ENCODE measurements around the gene FCHSD2. TPM values are rescaled to one million over a fixed set of nuclear protein-coding genes. Genes with fewer than 3 reads are reported as not detected.

Gene FCHSD2
- total and polyA plus RNA-seq, 9 of the 15 experiments (the other 6 are each of a cell fraction or from before 2014, with no cell fraction given), result 1.8 to 14.7 (median 6.4) TPM

DNA sequence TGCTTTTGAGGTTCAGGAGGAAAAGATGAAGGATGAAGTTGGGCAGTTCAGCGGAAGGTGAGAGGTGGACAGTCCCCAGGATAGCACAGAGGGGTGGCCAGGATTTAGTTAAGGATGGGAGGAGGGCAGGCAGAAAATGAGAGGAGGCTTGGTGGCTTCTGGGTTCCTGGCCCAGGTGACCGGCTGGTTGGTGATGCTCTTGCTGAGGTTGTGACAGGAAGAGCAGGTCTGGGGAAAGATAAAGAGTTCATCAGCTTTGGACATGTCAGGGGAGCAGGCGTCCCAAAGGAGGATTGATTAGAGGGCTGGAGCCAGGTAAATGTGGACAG lies 48.4 kb upstream of the FCHSD2 start (continued):
- TF ChIP-seq NFE2L1 (tag; IDR thresholded peaks at IDR 0.05; ENCODE audit: borderline replicate concordance, low read depth), result no peak

DNA sequence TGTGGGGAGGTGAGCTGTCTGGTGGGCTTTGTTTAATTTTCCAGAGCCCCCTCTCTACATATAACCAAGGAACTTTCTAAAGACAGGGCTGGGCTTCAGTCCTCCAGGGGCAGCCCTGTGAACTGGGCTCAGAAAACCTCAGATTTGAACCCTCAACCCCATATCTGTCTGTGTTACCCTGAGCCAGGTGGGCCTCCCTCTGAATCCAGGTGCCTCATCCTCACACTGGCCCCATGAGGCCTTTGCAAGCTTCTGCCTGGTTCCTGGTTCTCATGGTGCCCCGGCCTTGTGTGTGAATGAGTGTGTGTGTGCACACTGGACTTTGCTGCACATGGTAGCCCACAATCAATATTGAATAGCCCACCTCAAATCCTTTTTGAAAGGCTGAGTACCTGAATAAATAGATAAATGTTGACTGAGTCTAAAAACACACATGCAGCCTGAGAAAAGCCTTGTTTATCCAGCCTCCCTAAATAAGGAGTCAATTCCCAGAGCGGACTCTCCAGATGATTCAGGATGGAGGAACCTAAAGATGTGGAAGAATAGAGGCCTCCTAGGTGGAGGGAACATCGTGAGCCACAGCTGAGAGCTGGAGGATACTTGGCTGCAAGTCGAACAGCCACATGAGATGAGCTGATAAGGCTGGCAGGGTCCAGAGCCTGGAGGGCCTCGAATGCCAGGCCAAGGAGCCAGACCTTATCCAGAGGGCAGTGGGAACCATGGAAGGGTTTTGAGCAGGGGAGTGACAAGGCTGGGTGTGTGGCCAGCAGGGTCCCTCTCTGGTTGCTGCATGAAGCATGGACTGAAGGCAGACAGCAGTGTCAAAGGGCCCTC lies 47.8 kb upstream of the FCHSD2 start:
- ATAC-seq (no peak), FAIRE-seq (no peak), DNase-seq (ENCODE audit: extremely low read depth in 1 of 4, low spot score in 3 of 4) (no peak)
- ChIA-PET POLR2A (interaction anchor here (0.6 kb wide), 1 partner anchor 371 kb away, joined by 3 read pairs; no protein-coding TSS in a partner anchor), CTCF (ENCODE audit: low intra/inter-chr PET ratio) (no interaction called here)
- H3K4me2 ChIP-seq (ENCODE audit: insufficient read depth, low read length), result no peak overlapping the region
- peaks cover 0 to 13% of the 10 kb centered on the region in 2 experiments; a peak in 2 of 5 replicates for H3K4me1 ChIP-seq (replicated peaks in 1 of 2; ENCODE audit: control insufficient read depth in 2 of 2, insufficient read depth in 2 of 2, low read length in 2 of 2)
- no peaks in the 10 kb centered on the region for H3K9me1 ChIP-seq (ENCODE audit: control insufficient read depth, insufficient read depth, low read length)
- no peak overlapping the region for H2AFZ ChIP-seq (ENCODE audit: low read depth, low read length)
- H4K20me1 ChIP-seq (replicated peaks; ENCODE audit: control insufficient read depth, insufficient read depth, low read length), result peaks cover 3% of the 10 kb centered on the region; the same call in 1 of the 2 replicates
- H3K27ac ChIP-seq (ENCODE audit: extremely low read depth, low read depth, low read length), result no peak overlapping the region
- no peak overlapping the region for H3K9ac ChIP-seq (ENCODE audit: insufficient read depth in 1 of 2, low read depth in 2 of 2, low read length in 2 of 2)
- BruUV-seq (replicated peaks), result no TSS peak
- in situ Hi-C loops (cut with MboI), result loop anchor here (5.0 to 10.0 kb wide), 3 partner anchors 47 to 465 kb away; no protein-coding TSS in a partner anchor
- no peaks in the 10 kb centered on the region for H3K36me3 ChIP-seq (ENCODE audit: control insufficient read depth, insufficient read depth, low read length)
- WGBS (ENCODE audit: insufficient coverage, low coverage, missing lambda C conversion rate), result 2% methylated on average over 5 of the region's 5 CpGs
- TF ChIP-seq ZFP36 (IDR thresholded peaks at IDR 0.05; ENCODE audit: low read depth, low read length, partially characterized antibody), result no peak
- no peak for TF ChIP-seq EWSR1 (IDR thresholded peaks at IDR 0.05; ENCODE audit: borderline replicate concordance, low read depth, partially characterized antibody)
- no peak for TF ChIP-seq EHMT2 (IDR thresholded peaks at IDR 0.05)
- no peak for TF ChIP-seq ZNF778 (CRISPR knock-in tag; IDR thresholded peaks at IDR 0.05)
- no peak for TF ChIP-seq KLF10 (CRISPR knock-in tag; IDR thresholded peaks at IDR 0.05)
- no peak for TF ChIP-seq TAF9B (IDR thresholded peaks at IDR 0.05; ENCODE audit: partially characterized antibody)
- no peak for TF ChIP-seq HMGN3 (IDR thresholded peaks at IDR 0.05; ENCODE audit: borderline replicate concordance, extremely low read depth, insufficient read length, low read depth, low read length)
- no peak for TF ChIP-seq ESRRA (IDR thresholded peaks at IDR 0.05; ENCODE audit: borderline replicate concordance, low read depth)
- TF ChIP-seq, protein P1, sequence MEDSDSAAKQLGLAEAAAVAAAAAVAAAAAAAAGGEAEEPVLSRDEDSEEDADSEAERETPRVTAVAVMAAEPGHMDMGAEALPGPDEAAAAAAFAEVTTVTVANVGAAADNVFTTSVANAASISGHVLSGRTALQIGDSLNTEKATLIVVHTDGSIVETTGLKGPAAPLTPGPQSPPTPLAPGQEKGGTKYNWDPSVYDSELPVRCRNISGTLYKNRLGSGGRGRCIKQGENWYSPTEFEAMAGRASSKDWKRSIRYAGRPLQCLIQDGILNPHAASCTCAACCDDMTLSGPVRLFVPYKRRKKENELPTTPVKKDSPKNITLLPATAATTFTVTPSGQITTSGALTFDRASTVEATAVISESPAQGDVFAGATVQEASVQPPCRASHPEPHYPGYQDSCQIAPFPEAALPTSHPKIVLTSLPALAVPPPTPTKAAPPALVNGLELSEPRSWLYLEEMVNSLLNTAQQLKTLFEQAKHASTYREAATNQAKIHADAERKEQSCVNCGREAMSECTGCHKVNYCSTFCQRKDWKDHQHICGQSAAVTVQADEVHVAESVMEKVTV (CRISPR knock-in tag; IDR thresholded peaks at IDR 0.05), result no peak
- no peak for TF ChIP-seq ZNF146 (CRISPR knock-in tag; IDR thresholded peaks at IDR 0.05; ENCODE audit: unreplicated experiment)
- no peaks in the 10 kb centered on the region for H3K9me3 ChIP-seq (replicated peaks; ENCODE audit: control insufficient read depth, insufficient read depth, low read depth, low read length)
- H3K27me3 ChIP-seq (ENCODE audit: control insufficient read depth in 2 of 2, insufficient read depth in 2 of 2, low read length in 2 of 2), result peaks cover 24 to 47% of the 10 kb centered on the region in 2 experiments; a peak in 4 of 5 replicates
- intact Hi-C loops (cut with micrococcal nuclease), result no loop called here
- H3K79me2 ChIP-seq (ENCODE audit: control insufficient read depth, insufficient read depth, low read length), result no peaks in the 10 kb centered on the region
- no peak overlapping the region for H3K4me3 ChIP-seq

Data from K562 (cell line).